A549 treated with GW870086 at 1 μM for 4 hours (cell line): ENCODE results near the gene IFT25. TPM values are rescaled to one million over a fixed set of nuclear protein-coding genes. Genes with fewer than 3 reads are reported as not detected.

ENCODE experiments used
- total RNA-seq: library from RNA; stranded (reverse); fragments of 200-300 nt; extraction: Qiagen RNA extraction; gene quantifications from 5 replicates; pipeline ENCODE4 v1.2.3, GENCODE V29; 2022; ENCODE audit warnings: low read depth

IFT25 gene
- total RNA-seq, result 29.9 to 37.4 TPM (median 31.0 TPM) in 5 replicates

DNA sequence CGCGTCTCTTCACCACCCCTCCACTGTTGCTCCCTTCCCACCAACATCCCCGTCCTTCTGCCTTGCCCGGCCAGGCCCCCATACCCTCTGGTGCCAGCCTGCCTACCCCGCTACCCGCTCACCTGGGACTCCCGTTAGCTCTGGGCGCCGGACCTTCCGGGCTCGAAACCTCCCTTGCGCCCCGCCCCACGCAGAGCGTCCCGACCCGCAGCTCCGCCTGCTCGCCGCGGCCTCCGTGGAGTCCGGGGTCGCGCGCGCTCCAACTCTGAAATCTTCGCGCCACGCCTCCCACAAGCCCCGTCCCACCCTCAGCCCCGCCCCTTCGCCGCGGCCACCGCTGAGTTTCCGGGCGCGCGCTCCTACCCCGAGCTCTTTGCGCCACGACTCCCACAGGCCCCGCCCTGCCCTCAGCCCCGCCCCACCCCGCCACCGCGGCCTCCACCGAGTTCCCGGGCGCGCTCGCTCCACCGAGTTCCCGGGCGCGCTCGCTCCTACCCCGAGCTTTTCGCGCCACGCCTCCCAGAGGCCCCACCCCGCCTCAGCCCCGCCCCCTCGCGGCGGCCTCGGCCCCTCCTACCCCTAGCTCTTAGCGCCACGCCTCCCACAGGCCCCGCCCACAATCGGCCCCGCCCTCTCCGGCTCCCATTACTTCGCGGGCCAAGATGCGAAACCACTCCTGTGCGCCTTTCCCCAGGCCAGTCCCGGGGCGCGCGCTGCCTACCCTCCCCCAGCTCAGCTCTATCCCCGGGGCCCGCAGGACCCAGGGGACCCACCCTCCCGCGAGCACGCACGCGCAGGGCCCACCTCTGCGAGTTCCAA, at the start of gene IFT25:
Gene IFT25 (minus strand): TSS at position 267 of the 819 bp plus-strand sequence. CDS start 5,617 bp downstream, outside the sequence.

DNA sequence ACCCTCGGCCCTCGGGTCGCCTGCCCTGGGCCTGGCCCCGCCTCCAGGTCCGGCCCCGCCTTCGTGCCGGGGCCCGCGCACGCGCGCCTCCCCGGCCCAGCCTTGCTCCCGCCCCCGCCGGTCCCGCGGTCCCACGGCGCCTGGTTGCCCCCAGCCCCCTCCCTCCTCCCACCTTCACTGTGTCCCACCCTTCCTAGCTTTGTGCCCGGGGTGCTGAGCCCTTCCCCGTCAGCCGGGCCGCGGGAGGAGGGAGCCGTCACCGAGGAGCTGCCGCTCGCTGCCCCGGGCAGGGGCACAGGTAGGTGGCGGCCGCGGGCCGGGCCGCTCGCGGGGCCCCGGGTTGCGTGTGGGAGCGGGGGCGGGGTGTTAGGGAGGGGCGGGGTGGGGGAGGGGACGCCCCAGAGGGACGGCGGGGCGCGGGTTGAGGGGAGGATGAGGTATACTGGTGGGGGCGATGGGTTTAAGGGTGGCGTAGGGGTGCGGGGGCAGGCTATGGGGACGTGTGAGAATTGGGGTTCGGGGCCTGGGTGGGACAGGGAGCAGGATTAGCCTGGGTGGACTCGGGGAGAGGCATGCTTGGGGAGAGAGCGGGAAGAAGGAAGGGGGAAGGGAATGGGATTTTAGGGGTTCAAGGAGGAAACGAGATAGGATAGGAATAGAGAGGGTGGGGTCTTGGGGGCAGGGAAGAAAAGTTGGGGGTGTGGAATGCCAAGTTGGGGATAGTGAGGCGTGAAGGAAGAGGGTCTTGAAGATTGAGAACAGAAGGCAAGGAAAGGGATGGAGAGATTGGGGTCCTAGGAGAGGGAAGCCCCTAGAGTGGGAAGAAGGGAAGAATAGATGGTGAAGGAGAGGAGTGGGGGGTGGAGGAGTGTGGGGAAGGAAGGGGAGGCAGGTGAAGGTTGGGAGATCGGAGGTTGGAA, 1.0 kb upstream of the IFT25 start, which contains the start of gene LRRC42:
Gene LRRC42 (plus strand): TSS at position 99 of the 920 bp plus-strand sequence. CDS start 5,650 bp downstream, outside the sequence.

DNA sequence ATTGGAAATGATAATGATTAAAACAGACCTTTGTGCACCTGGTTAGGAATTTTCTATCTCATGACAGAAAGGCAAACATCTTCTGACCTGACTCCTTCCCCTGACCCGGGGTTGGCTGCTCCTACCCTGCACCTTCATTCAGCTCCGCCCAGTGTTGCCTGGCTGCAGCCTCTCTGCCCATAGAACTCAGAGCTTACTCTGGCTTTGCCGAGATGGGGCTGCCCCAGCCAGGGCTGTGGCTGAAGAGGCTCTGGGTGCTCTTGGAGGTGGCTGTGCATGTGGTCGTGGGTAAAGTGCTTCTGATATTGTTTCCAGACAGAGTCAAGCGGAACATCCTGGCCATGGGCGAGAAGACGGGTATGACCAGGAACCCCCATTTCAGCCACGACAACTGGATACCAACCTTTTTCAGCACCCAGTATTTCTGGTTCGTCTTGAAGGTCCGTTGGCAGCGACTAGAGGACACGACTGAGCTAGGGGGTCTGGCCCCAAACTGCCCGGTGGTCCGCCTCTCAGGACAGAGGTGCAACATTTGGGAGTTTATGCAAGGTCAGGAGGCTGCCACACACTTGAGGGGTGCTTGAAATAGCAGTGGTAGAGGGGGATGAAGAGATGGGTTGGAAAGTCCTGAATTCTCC, 51.4 kb downstream of the IFT25 start, which contains the start of gene DIO1:
Gene DIO1 (plus strand): TSS at position 189 of the 638 bp plus-strand sequence. CDS start 24 bp downstream, at position 213.

DNA sequence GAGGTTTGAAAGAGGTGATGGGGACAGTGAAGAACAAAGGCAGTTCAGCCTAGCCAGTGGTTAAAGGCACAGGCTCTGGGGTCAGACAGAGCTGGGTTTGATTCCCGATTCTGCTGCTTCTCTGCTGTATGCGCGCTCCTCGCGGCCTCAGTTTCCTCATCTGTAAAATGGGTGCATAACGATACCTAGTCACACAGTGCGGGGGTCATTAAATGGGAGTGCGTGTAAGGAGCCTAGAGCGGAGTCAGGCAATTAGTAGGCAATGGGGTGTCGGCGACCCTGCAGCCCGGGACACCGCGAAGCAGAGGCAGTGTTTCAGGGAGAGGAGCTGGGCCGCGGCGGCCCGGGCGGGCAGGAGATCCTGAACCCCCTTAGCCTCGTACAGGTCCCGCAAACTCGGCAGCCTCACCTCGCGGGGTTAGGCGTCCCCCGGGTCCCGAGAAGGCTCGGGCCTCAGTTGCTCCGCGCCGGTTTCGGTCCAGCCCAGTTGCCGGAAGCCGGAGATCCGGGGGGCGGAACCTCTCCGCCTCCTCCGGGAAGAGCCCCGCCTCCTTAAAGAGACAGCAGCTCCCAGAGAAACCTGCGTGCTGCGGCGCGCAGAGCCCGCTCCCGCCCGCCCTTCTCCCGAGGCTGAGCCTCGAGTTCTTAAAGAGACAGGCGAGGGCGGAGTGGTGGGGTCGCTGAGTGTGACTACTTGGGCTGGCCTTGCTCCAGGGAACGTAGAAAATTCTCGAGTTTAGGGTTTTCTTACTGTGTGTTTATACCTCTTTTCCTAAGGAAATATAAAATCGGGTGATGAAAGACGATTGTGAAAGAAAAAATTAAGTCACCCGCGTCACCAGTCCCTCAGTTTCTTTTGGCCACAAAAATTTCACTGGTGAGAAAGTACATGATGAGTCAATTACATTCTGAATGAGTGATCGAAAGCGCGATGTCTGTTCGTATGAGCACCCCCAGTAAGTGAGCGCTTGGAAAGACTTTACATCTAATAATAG, 55.9 kb downstream of the IFT25 start, which contains the start of gene YIPF1:
Gene YIPF1 (minus strand): TSS at position 494 of the 995 bp plus-strand sequence. CDS start 860 bp downstream, outside the sequence.

Other genes starting within 250 kb of the IFT25 start
- 0.05 to 0.13 TPM (median 0.08 TPM) in 4 of 5 replicates, not detected in the other for gene GLIS1, start 206.5 kb downstream of the IFT25 start, total RNA-seq
- gene NDC1, start 107.4 kb downstream of the IFT25 start, total RNA-seq, result 21.3 to 28.8 TPM (median 23.5 TPM) in 5 replicates
- gene YIPF1, start 55.9 kb downstream of the IFT25 start, total RNA-seq, result 13.2 to 15.9 TPM (median 13.8 TPM) in 5 replicates
- gene DIO1, start 51.5 kb downstream of the IFT25 start, total RNA-seq, result 0.09 to 0.16 TPM in 2 of 5 replicates, not detected in the others
- 27.6 to 28.8 TPM (median 28.4 TPM) in 5 replicates for gene LRRC42, start 651 bp upstream of the IFT25 start, total RNA-seq
- gene LDLRAD1, start 72.5 kb upstream of the IFT25 start, total RNA-seq, result 0.06 TPM in 1 of 5 replicates, not detected in the others
- 112 to 126 TPM (median 118 TPM) in 5 replicates for gene TMEM59, start 107.5 kb upstream of the IFT25 start, total RNA-seq
- 1.7 to 3.4 TPM (median 2.6 TPM) in 5 replicates for gene TCEANC2, start 107.9 kb upstream of the IFT25 start, total RNA-seq
- not detected in 5 replicates for gene CDCP2, start 207.3 kb upstream of the IFT25 start, total RNA-seq